MV-4-11 (cell line): Measurements from ENCODE around the gene TMEM91.
"Not testable (repeated sequence)": the region's sequence is repeated elsewhere in the genome, so short reads cannot be mapped to it uniquely, and the experiment has no call there.

Source experiments
- DNase-seq: peaks from one replicate; lab custom pipeline; 2025; lab: John Stamatoyannopoulos, UW

Gene TMEM91

DNA sequence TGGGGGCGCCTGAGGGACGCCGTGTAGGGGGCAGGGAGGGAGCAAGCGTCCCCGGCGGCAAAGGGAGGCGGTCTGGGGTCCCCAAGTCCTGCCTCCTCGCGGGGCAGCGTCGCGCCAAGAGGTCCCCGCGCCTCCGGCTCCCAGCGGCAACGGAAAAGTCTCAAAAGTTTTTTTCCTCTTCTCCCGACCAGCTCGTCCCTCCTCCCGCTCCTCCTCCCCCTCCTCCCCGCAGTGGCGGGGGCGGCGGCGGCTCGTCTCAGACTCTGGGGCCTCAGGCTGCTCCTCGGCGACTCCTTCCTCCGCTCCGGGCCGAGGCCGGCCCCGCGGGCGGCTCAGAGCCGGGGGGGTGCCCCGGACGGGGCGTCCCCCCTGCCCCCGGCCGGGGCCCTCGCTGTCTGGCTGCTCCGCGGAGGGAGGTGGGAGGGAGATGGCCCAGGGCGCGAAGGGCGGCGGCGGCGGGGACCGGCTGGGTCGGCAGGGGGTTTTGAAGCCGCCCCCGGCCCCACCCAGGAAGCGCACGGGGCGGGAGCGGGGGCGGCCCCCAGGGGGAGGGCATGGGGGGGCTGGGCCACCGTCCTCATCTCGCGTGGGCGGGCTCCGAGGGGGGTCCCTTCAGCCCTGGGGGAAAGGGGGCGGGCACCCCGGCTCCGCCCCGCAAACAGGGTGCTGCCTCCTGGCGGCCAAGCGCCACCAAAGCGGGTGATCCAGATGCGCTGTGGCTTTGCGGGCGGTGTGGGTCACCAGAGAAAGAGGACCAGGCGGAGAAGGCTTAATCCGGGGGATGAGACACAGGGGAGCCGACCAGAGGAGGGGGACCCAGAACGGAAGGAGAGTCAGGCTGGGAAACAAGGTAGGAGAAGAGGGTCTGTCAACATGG, 22.6 kb upstream of the TMEM91 start, which contains the start of gene TGFB1:
Gene TGFB1, minus strand, starts transcription at position 457 of the 877 bp plus-strand sequence. CDS start 878 bp downstream, outside the sequence.
- DNase-seq: peak; percentile 91

DNA sequence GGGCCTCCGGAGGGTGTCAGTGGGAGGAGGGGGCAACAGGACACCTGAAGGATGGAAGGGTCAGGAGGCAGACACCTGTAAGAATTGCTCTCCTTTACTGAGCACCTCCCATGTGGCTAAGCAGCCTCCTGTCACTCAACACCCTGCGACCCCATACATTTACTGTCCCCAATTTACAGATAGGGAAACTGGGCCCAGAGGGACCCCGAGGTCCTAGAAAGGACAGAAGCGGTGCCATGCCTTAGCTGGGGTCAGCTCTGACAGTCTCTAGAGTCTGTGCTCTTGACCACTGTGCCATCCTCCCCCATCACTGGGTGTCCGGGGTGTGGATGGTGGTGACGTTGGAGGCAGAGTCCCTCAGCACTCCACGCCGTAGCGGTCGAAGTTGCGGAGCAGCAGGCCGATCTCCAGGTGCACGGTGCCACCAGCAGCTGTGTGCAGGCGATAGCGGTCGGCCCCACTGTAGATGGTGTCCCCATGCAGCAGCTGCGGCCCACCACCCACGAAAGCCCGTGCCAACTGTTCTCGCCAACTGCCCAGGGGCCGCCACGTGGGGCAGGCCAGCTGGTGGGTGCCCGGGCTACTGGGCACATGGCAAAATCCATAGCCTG, 21.9 kb upstream of the TMEM91 start:
- DNase-seq: no peak

DNA sequence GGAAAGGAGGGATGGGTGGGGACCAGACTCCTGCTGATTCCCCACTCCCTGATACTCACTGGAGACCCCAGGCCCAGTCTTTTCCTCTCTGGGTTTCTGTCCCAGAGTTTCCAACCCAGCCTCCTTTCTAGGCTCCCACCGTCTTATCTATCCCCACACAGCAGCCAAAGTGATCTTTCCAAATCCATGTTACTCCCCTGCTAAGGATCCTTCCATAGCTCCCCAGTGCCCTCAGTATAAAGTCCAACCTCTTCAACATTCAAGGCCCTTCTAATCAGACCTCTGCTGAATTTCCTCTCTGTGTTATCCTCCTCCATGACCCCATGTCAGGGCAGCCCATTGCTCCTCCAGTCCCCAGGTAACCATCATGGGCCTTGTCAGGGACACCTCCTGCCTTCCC, 21.3 kb upstream of the TMEM91 start:
- DNase-seq: no peak

DNA sequence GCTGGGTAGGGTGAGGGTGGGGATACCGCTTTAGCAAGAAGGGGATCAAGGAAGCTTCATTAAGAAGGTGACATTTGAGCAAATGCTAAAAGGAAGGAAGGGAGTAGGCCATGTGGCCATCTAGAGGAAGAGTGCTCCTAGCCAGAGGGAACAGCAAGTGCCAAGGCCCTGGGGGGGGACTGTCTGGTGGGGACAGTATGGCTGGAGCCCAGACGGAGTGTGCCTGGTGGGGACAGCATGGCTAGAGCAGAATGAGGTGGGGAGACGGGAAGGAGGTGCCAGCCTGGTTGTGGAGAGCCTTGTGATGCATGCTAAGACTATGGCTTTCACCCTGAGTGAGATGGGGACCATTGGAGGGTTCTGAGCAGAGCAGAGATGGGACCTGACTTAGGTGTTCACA, 20.5 kb upstream of the TMEM91 start:
- DNase-seq: peak; percentile 18

DNA sequence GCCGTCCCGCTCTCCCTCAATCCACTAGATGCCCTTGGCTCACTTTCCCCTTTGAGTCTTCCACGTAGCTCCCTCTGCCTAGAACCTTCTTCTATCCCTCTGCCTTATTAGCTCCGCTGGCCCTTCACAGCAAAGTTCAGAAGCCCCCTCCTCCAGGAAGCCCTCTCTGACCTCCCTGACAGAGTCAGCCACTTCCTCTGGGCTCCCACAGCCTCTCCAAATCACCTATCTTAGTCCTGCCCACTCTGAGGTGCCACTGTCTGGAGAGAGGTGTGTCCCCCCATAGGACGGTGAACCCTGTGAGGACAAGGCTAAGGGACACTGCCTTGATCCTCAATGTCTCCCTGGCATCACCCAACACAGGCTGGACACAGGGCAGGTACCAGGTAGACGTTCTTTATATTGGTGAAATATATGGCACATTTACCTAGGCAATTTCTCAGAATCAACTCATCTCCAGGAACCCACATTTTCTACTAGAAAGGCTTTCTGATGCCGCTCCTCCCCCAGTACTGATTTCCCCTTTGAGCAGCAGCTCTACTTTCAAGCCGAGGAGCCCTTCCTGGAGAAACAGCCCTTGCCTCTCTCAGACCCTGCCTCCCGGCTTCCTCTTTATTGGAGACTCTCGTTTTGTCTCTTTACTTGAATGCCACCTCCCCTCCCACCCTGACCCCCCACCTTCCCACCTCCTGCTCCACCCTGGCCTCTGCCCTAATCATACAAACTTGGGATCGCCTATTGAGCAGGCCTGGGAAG, 19.2 kb upstream of the TMEM91 start:
- peak; percentile 71 for DNase-seq

DNA sequence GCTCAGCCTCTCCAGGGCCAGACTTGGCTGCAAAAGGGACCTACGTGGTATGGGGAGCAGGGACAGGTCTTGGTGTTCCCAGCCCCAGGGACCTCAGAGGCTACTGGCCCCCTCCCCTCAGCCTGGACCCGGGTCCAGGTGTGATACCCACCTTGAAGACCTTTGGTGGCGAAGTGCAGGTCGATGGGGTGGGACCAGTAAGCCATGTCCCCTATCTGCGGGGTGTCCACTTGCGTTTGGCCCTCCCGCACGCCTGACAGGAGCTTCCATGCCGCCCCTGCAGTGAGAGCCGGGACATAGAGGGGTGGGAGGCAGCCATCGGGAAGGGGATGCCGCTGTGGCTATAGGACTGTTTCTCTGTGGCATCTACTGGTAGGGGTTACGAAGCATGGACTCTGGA, 18.6 kb upstream of the TMEM91 start:
- DNase-seq: no peak

DNA sequence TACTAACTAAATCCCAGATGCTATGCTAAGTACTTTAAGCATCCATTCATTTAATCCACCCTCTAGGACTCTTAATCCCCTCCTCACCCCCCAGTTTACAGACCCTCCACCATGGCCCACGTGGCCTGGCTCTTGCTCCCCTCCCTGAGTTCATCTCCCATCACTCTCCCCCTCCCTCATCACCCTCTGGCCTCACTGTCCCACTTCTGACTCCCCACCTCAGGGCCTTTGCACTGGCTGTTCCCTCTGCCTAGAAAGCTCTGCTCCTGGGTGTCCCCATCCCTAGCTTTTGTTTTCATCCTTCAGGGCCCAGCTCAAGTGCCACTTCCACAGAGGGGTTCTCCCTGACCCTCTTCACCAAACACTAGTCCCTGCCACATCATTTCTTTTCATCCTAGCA, 16.6 kb upstream of the TMEM91 start:
- DNase-seq: no peak

DNA sequence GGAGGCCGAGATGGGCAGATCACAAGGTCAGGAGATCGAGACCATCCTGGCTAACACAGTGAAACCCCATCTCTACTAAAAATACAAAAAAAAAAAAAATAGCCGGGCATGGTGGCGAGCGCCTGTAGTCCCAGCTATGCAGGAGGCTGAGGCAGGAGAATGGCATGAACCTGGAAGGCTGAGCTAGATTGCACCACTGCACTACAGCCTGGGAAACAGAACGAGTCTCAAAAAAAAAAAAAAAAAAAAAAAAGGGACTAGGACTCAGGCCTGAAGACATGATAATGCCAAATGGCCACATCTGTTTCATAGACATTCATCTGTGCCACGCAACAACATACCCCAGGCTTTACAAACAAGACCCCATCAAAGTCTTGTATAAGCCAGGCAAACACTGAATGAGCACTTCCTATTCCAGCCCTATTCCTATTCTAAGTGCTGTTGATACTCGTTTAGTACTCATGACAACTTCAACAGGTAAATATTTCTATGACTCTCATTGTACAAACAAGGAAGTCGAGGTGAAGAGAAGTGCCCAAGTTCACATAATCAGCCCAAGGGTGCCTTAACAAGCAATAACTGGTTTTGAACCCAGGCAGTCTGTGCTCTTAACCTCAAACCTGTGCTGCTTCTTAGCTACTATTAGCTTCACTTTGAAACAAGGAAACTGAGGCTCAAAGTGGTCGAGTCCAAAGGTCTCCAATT, 14.0 kb upstream of the TMEM91 start:
- DNase-seq: no peak

DNA sequence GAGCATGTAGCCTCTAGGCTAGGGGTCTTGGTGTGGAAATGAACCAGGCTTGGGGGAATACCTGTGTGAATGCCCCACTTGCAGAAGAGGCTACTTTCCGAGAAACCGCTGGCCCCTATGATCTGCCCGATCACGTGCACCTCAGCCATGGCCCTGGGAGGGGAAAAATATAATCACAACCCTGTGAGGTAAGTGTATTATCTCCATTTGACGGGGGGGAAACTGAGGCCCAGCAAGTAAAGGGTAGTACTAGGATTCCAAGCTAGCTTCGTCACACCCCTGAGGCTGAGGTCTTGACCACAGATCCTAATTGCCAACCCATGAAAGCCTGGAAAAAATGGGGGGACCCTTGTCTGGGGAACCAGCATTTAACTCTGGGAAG, 13.0 kb upstream of the TMEM91 start:
- no peak for DNase-seq

DNA sequence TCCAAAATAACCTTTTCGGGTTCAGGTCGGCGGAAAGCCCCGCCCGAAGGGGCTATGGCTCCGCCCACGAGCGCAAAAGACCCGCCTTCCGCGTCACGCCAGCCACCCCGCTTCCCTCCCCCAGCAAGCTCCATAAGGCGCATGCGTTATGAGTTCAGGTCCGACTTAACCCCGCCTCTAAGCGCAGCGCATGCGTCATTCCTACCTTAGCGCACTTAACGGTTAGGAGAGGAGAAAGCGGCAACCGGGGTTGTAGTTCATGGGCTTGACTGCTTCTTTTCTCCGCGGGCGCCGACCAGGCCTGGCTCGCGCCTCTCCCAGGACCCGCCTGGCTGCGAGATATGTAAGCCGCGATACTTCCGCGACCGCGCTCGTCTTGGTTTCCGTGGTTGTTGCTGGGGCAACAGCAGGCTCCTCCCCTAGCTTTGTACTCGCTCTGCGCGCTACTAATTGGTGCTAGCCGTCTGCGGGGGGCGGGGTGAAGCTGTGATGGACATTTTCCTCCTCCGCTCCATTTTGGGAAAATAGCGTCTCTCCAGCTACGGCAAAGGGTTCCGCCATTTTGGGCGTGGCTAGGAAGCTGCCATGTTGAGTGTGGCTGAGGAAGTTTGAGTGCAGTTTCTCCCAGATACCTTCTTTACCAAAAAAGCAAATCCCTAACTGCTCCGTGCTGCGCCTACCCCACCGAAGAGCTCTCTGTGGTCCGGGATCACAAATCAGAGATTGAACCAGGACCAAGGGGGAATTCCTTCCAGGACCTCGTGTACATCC, 12.4 kb upstream of the TMEM91 start, which contains the start of gene B9D2:
Gene B9D2, minus strand, starts transcription at position 397 of the 771 bp plus-strand sequence. CDS start 630 bp downstream, outside the sequence.
- DNase-seq: peak; percentile 99

DNA sequence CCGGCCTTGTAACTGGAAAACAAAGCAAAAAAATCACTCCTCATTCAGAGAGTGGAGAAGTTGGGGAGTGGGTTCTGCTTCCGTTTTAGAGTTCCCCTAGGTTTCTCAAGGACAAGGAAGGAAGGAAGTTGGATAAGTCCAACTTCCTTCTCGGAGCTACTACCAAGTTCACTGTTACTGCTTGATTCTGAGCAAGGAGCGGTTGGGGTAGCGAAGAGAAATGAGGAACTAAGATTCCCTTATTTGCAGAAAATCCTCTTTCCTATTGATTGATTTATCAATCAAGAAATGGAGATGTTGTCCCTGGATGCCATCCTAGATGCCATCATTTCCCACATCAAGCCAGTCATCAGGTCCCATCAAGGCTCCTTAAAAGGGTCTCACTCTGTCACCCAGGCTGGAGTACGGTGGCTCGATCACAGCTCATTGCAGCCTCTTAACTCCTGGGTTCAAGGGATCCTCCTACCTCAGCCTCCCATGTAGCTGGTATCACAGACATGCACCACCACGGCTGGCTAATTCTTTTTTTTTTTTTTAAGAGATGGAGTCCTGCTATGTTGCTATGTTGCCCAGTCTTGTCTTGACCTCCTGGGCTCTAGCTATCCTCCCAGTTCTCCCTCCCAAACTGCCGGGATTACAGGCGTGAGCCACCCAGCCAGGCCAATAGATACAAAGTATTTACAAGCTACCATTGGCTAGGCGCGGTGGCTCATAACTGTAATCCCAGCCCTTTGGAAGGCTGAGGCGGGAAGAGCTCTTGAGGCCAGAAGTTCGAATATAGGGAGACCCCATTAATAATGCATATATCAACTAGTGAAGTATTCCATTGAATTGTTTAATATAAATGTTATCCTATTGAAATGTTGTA, 11.6 kb upstream of the TMEM91 start:
- DNase-seq: peak; percentile 94

DNA sequence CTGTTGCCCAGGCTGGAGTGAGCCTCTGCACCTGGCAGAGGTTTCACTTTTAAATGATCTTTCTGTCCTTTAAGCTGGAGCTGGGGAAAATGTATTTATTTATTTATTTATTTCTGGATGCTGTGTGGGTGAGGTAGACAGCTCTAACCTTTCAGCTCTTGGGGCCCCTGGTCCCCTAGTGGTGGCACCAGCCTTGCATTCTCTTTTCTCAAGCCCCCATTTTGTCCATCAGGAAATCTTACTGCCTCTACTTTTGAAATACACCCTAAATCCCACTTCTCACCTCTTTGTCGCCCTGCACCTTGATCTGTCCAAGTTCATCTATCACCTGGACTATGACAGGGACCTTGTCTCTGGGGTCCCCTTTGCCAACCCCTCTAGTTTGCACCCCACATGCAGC, 10.2 kb upstream of the TMEM91 start:
- no peak for DNase-seq

DNA sequence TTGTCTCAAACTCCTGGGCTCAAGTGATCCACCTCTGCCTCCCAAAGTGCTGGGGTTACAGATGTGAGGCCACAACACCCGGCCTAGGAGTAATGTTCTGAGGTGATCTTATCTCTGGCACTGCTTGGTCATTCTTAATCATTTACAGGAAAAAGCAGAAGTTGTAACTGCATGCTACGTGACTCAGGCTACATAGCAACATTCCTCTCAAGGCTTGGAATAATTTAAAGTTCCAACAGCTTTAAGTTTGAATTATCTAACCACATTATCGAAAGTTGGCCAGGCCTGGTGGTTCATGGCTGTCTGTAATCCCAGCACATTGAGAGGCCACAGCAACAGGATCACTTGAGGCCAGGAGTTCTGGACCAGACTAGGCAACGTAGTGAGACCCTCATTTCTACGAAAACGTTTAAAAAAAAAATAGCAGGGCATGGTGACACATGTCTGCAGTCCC, 8.5 kb upstream of the TMEM91 start:
- peak; percentile 88 for DNase-seq

DNA sequence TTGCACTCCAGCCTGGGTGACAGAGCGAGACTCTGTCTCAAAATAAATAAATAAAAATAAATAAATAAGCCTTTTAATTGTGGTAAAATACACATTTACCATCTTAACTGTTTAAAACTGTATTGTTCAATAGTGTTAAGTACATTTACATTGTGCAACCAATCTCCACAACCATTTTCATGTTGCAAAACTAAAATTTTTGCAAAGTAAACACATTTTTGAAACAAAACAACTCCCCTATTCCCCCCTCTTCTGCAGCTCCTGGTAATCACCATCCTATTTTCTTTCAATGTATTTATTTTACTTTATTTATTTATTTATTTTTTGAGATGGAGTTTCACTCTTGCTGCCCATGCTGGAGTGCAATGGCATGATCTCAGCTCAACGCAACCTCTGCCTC, 6.6 kb upstream of the TMEM91 start:
- no peak for DNase-seq

DNA sequence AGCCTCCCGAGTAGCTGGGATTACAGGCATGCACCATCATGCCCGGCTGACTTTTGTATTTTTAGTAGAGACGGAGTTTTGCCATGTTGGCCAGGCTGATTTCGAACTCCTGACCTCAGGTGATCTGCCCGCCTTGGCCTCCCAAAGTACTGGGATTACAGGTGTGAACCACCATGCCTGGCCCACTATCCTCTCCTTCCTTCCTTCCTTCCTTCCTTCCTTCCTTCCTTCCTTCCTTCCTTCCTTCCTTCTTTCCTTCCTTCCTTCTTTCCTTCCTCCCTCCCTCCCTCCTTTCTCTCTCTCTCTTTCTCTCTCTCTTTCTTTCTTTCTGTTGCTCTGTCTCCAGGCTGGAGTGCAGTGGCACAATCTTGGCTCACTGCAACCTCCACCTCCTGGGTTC, 5.2 kb upstream of the TMEM91 start:
- not testable (repeated sequence) for DNase-seq

DNA sequence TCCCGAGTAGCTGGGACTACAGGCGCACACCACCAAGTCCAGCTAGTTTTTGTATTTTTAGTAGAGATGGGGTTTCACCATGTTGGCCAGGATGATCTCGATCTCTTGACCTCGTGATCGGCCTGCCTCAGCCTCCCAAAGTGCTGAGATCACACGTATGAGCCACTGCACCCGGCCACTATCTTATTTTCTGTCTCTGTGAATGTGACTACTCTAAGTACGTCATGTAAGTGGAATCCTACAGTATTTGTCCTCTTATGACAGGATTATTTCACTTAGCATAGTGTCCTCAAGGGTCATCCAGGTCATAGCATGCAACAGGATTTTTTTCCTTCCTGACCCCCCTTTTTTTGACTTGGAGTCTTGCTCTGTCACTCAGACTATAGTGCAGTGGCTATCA, 4.8 kb upstream of the TMEM91 start:
- DNase-seq: no peak

DNA sequence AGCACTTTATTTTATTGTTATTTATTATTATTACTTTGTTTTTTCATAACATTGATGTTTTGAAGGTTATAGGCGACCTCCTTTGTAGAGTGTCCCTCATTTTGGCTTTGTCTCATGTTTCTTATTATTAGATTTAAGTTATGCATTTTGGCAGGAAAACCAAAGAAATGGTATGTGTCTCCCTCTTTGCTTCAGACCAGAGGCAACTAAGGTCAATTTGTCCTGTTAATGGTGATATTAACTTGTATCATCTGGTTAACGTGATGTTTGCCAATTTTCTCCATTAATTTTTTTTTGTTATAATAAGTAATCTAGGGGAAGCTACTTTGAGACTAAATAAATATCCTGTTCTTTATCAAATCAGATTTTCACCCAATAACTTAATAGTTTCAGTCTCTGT, 3.8 kb upstream of the TMEM91 start:
- no peak for DNase-seq

DNA sequence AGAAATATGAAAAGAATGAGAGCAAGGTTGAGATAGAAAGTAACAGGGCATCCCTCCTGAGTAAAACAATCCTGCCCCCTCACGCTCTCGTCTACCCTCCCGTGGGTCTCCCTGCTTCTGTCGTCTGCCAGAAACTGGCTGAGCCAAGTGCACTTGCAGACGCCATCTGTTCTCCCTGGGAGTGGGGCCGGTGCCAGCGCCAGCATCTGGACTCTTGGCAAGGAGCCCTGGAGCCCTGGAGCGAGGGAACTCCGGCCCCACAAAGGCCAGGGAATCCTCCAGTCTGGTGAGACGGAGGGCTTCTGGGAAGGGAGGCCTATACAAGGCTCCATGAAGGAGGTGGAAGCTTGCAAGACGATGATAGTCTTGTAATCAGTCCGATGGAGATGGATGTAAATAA, 2.3 kb upstream of the TMEM91 start:
- DNase-seq: no peak

DNA sequence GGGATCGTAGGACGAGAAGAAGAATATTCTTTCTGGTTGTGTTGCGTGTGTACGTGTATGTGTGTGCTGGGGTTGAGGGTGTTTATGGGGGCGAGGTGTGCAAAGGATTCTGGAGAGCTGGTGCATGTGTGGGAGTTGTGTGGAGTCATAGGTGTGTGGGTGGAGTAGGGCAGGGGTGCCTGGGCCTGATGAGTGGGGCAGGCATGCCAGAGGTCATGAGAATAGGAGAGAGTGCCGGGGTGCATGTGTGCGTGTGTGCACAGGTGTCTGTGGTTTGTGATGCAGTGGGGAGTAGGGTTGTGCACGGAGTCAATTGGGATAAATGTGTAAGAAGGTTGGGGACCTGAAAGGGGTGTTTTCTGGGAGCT, 649 bp downstream of the TMEM91 start:
- no peak for DNase-seq
